DMS53 treated with DMSO at 0.1 percent for 48 hours (cell line): ENCODE results near the gene CELF2.

Experiments
- DNase-seq: peaks from one replicate; lab custom pipeline; 2025; ENCODE audit not compliant: unreplicated experiment; lab: John Stamatoyannopoulos, UW

Gene CELF2

DNA sequence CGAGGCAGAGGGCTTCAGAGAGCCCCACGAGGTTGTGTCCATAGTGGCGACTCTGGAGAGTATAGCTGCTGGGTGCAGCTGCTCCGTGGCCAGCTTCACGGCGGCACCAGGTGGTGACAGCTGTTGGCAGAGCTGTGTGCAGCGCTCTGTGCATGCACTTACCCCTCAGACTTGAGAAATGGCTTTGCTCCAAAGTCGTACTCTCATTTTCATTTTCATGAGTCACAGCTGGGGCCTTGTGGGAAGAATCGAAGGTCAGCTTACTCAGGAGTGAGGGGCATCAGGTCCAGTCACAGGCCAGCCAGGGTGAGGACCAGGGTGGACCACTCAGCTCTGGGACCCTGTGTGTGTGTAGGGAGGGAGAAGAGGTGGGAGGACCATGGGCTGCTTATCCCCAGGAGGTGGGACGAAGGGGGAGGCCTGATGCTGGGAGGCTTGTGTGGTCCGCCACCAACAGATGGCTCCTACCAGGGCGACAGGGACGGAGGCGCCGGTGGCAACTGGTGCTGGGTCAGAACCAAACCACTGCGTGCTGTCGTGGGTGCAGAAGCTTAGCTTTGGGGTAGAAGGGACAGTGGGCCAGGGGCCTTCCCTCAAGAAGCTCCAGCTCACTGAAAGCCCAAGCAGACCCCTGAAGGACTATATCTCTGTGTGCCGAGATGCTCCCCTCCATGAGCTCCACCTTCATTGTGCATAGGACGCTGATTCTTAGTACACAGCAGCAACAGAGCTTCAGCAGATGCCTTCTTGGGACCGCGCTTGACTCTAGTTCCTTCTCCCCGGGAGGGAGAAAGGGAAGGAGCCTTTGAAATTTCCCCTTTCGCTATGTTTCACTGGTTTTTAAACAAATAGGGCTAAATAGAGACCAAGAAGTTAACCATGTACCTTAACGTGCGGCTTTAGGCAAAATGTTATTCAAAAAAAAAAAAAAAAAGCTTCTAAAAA lies 225.0 kb downstream of the CELF2 start:
- DNase-seq = no peak

DNA sequence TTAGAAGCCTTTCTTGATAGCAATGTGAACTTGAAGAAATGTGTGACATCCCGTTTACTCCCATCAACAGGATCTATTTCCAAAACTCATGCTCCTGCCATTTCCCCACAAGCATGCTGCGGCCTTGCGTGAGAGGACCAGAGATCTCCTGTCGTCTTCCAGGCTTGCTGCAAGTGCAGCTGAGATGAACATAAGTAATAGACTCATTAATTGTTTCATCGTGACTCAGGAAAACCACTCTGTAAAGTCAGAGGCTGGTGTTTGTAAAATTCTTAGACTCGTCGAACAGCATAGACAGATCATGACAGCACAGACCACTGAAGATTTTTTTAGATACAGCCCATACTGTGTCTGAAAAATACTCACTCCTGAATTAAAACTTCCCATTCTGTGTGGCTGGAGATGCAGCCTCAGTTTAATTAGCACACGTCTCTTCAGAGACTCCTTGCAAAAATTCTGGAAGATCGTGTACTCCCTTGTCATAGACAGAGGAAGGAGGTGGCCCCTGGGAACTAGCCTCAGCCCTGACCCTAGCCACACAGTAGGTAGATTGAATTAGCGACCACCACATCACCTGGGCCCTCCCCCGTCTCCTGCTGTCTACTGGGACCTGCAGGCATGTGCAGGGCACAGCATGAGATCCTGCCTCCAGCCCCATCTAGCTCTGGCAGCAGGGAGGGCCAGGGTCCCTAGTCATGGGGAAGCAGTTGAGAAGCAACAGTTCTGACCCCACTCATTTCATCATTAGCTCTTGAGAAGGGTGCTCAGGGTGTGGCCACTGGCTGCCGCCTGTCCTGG lies 226.0 kb downstream of the CELF2 start:
- DNase-seq = no peak

DNA sequence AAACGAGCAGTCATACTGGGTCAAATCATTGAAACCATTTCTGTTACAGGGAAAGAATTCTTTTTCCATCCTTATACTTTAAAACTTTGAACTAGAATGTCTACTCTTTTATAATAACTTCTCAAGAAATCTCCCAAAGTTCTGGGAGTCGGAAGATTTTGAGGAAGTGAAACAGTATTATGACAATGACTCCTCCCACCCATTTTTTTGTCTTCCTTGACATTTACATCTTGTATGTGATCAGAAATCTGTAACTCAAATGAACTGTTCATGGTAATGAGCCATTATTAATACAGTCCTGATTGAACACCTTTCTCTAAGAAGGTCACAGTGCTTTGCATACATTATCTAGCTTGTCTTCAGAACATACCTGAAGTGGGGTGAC lies 227.4 kb downstream of the CELF2 start:
- DNase-seq = no peak

DNA sequence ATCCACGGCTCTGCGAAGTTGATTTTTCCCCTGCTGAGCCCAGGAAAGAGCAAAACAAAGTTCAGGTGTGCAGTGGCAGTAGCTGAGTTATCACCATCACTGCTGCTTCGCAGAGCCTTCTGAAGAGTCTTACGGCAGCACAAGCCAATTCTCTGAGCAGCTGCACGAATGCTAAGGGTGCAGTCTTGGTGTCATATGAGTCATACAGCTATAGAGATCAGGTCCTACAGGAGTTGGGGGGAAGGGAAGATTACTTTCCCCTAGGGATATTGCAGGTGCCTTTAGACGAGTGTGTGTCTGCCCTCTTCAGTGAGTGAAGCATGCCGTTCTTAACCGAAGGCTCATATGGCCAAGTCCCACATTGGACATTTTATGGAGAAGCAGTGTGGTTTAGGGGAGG lies 227.8 kb downstream of the CELF2 start:
- DNase-seq = no peak

DNA sequence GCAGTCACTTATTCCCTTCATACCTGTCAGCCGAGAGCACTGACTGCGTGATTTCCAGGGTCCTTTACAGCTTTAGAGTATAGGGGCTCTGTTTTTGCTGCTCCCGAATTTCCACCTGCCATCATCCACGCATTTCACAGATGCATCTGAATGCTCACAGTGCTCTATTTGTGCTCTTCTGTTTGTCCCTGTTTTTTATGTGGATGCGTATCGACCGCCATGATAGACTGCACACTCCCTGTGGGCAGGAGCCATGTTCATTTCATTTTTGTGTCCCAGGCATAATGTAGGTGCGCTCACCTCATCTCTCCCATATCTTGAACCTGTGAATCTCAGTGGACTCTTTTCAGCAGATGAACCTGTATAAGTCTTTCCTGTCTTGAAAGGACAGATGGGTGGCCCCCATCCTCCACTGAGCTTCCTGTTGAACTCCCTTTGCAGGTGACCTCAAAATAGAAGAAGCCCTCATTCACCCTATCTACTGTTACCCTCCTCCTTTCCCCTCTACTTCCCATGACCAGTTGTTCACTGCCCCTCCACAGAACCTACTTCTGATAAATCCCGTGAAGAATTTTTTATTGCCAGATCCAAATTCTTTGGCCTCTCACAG lies 228.4 kb downstream of the CELF2 start:
- no peak for DNase-seq

DNA sequence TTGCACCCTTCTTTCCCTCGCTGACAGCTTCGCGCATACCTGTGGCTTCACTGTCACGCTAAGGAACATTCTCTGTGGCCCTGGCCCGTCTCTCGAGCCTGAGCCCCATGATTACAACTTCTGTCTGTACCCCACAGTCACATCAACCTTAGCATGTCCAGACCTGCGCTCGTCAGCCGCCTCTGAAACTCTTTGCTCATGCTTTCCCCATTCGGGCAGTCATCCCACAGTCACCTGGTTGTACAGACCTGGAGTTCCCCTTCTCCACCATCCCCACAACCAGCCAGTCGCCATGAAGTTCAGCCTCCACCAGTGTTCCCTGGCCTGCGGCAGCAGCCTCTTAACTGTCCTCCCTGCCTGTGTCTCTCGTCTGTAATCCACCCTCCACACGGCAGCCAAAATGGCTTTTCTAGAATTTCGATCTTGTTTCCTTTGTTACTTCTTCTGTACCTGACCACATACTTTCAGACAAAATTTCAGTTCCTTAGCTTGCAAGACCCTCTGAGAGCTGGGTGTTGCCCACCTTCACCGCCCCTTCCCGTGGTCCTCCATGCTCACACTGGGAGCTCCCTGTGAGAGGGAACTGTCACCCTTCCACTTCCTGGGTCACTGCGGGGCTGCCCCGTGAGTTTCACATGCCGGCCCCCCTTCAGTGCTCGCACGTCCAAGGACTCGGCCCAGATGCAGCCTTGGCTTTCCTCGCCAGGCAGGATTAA lies 229.2 kb downstream of the CELF2 start:
- no peak for DNase-seq

DNA sequence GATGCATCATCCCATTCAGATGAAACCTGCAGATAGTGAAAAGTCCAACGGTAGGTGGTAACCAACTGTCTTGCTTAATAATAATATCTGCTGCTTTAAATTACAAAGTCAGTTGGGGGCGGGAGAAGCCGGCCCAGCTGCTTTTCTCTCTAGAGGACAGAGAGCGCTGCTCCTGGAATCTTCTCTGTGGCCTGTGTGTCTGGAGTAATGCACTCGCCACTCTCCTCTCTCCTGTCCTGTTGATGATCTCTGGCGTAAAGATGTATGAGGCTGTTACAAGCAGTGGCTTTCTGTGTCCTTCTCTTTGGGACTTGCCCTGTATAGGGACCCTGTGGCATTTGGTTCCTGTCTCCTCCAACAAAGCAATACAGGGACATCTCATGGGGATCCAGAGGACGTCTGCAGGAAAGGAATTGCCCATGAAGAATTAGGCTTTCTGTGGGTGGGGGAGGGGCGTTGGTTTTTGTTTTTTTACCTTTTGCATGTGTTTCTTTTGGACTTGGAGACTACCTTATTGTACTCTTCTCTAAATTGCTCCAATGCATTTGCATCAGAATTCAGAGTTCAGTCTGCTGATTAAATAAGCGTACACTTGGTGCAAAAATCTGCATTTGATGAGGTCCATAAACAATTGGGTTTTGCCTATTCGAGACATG lies 231.6 kb downstream of the CELF2 start:
- no peak for DNase-seq

DNA sequence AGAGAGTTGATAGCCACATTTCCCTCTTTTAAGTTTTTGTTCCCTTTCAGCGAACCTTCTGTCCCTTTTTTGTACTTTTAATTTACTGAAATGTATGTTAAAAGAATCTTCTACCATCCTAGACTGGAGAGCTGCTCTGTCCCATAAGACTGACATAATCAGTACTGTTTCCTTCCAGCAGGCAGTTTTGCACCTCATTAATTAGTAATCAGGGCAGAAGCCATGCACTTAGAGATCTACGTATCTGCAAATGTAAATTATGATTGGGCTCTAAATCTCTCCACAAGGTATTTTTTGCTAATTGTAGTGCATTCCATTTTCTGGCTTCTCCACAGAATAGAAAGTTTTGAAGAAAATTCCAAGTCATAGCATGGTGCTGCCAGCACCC lies 232.1 kb downstream of the CELF2 start:
- no peak for DNase-seq

DNA sequence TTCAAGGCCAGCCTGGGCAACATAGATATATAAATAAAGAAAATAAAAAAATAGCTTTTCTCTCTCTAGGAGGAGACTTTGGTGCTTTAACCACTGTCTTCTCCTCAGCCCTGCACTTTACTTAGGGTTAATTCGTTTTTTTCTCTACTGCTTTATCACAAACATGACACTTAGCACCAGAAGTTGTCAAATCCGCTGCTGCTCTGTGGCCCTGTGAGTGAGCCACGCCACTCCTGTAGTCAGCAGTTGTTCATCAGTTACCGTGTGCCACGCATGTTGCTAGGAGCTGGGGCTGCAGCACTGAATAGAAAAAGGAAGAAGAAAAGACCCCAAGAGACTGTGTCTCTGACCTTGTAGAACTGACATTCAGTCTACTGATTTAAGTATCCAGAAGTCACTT lies 232.6 kb downstream of the CELF2 start:
- no peak for DNase-seq

DNA sequence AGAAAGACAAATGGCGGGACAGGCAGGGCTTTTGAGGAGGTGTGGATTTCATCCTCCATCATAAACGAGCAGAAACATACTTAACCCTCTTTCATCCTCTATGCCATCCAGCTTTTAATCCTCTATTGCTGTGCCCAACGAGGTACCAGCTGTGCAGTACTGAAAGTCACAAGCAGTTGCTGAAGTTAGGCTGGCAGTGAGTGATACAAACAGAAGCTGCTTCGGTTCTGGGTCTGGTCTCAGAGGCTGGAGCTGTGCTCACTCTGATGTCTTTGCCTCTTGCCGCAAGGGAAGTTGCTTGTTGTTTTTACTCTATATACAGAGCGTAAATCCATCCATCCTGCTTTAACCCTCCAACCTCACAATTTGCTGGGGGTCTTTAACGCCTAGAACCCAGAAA lies 235.2 kb downstream of the CELF2 start:
- DNase-seq = no peak

DNA sequence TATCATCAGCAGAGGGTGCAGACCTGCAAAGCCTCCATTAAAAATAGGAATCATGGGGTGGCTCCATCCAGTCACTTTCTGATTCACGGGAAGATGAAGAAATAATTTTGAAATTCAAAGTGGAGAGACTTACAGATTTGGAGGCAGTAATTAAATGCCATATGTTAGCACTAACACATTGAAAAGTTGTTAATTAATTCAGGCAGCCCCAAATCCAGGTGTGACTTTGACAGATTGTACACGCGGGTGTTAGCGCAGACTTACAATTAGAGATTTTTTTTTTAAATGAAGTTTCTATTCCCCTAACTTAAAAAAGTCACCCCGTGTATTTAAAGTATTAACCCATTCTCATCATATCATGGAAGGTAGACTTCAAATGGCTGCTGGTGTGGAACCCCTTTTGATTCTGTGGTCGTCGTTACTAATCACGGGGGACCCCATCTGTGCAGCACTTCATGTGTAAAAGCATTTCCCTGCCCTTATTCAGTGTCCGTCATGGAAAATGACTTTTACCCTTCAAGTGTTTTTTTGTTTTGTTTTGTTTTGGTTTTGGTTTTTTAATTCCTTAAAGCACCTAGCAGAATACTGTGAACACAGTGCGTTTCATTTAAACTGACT lies 235.8 kb downstream of the CELF2 start:
- no peak for DNase-seq

DNA sequence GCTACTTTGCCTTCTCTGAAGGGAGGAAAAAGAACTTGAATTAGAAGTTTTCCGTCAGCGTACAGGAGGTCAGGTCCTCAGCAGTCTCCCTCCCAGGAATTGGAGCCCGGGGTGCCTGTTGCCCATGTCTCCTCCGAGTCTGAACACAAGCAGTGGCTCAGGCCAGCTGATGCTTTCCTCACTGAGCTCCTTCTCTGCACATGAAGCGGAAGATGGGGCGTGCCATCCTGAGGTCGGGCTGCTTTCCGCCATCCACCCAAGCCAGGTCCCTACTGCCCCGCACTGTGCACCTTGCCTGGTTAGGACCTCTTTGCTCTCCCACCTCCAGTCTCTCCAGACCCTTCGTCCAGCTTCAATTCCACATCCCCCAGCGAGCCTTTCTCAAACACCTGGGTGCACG lies 237.5 kb downstream of the CELF2 start:
- DNase-seq = no peak

DNA sequence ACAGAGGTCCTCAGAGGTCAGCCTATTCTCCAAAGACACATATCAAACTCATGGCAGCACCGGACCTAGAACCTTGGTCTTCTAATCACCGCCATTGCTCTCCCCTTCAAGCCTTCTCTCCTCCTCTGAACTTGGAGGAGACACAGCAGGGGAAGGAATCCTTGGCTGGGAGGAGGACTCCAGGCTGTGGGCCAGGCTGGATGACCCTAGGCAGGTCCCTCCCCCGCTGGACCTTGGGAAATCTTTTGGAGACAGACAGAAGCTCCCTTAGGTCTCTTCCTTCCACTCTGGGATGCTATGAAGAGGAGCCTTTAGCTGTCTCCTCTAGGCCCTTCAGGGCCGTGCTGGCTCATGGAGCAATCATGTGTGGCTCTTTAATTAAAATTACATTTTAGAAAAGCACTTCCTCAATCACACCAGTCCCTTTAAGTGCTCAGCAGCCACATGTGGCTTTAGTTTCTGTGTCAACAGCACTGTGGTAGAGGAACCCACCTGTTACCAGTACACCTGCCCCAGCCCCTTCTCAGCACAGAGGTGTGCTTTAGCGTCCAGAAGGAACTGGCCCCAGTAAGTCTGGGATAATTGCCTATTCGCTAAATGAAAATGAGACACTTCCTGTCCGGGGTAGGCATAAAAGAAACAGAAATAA lies 238.2 kb downstream of the CELF2 start:
- DNase-seq = no peak

DNA sequence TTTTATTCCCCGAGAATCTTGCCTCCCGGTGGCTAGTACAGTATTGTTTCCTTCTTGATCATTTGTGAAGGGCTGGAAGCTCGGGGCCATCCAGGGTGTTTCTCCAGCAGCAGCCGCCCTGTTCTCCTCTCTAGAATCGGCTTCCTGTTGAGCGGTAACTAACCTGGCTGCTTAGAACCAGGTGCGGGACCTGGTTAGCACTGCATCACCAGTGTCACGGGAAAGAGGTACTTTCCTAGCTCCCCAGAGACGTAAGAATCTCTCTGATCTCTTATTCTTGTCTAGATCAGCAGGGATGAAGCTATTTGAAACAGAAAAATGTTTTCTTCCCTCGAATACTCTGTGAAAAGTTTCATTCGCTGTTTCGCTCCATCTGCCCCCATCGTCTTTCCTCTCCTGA lies 239.2 kb downstream of the CELF2 start:
- no peak for DNase-seq

DNA sequence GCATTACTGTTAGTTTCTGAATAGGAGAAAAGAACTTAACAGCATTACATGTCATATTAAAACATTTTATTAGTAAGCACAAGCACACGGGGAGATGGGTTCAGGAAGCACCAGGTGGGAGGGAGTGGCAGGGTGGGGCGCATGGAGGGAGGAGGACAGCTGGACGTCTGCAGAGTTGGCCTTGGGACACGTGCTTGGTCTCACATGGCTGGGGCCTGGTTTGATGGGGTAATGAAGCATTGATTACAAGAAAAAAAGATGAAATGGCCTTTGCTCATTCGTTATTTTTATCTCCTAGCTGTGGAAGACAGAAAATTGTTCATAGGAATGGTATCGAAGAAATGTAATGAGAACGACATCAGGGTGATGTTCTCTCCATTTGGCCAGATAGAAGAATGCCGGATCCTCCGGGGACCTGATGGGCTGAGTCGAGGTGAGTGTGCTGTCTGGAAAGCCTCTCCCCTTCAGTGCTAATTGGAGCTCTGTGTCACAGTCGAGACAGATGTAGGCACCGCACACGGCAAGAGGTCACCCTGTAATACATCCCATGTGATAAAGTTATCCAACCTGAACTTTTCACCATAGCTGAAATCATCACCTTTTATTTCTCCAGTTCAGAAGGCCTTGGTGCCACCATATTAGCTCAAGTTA lies 239.9 kb downstream of the CELF2 start:
- DNase-seq = no peak

DNA sequence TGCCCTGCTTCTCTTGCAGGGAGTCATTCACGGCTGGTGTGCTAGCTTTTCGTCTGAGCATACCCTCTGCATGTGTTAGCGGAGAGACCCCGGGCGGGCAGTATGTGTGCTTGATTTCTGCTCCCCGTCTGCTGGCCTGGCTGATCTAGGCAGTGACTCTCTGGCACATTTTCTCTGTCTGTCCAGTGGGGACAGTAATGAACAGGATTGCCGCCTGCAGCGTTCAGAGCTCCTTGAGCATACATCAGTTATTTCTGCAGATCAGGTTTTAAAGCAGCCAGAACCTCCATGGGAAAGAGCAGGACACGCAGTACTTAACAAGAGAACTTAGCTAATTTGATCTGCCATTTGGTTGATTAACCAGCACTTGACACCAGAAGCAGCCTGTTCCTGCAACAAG lies 242.5 kb downstream of the CELF2 start:
- no peak for DNase-seq

DNA sequence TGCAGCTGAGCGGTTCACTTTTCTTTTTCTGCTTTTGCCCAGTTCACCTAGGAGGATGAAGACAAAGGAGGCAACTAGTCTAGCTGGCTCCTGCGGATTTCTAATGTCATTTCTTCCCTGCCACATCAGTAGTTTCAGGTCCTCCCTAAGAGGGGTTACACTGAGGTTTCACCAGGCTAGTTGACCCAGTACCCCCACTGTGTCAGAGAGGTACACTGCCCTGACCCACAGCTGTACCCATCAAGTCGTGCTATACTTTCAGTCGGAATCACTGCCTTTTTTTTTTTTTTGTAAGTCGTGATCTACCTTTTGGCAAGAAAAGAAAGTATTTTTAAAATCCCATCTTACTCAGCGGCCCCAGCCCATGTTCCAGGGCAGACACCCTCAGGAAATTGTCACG lies 243.5 kb downstream of the CELF2 start:
- no peak for DNase-seq

DNA sequence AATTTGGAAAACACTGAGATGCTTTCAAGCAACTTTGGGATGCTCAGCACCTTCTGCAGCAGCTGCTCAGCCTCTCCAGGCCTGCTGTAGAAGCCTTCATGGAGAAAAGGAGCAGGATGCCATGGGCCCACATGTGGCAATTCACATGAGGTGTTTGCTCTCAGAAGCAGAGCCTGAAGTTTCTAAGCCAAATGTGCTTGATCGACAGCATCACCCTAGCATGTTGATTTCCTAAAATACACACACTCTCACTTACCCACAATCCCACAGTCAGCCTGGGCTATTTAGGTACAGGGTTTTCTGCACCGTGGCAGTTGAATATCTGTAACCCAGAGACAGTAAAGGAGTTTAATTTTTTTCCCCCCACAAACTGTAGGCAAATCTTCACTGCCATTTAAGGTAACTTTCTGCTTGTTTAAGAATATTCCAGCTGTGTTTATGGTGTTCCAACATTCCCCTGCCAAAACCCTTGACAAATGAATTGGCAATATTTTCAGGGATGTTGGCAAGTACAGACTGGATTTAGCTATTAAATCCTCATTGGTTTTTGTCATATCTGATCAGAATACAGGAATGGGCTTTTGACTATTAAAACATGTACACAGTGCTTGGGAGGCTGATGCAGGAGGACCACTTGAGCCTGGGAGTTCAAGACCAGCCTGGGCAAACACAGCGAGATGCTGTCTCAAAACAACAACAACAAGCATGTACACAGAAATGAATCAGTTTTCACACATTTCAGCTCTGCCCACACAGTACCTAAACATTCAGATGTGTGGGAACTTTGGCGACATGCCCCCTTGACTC lies 244.2 kb downstream of the CELF2 start:
- DNase-seq = no peak
